CD4-positive, CD25-positive, alpha-beta regulatory T cell (primary cell): Measurements from ENCODE around the gene CACNA2D1. TPM values are rescaled to one million over a fixed set of nuclear protein-coding genes. Genes with fewer than 3 reads are reported as not detected.
"Not testable (repeated sequence)": the region's sequence is repeated elsewhere in the genome, so short reads cannot be mapped to it uniquely, and the experiment has no call there.

Source experiments
- ATAC-seq, 2 donors: fragments of 150-1000 bp; cut with Tn5 transposase; one replicate each; pipeline ENCODE4 v1.10.0; 2021; ENCODE audit warnings: low read depth in 2 of 2, moderate number of reproducible peaks in 2 of 2, moderate library complexity in 1 of 2
- DNase-seq, 3 donors: peaks; one replicate each; pipeline versions ENCODE4 v3.0.0 to v3.0.0-alpha.2; 2012 to 2022; ENCODE audit warnings: mixed read lengths in 1 of 3
- H3K27ac ChIP-seq: one replicate; pipeline ENCODE4 v1.7.0; 2013; ENCODE audit warnings: mild to moderate bottlenecking, low read length; ENCODE audit not compliant: insufficient read depth, poor library complexity, severe bottlenecking
- H3K27me3 ChIP-seq: one replicate; pipeline ENCODE4 v1.7.0; 2013; ENCODE audit warnings: low read length; ENCODE audit not compliant: control insufficient read depth, insufficient read depth
- H3K36me3 ChIP-seq: one replicate; pipeline ENCODE4 v1.7.0; 2013; ENCODE audit warnings: mild to moderate bottlenecking, low read length, moderate library complexity; ENCODE audit not compliant: control insufficient read depth, insufficient read depth
- H3K4me1 ChIP-seq: 2 replicates; pipeline ENCODE4 v1.7.0; 2013; ENCODE audit warnings: mild to moderate bottlenecking, low read length; ENCODE audit not compliant: insufficient read depth, control insufficient read depth, poor library complexity, severe bottlenecking
- H3K4me3 ChIP-seq: one replicate; pipeline ENCODE4 v1.7.0; 2013; ENCODE audit warnings: low read depth, mild to moderate bottlenecking, low read length, moderate library complexity
- H3K9me3 ChIP-seq, 2 experiments: 1 replicate in 1 of 2; 2 replicates in 1 of 2; pipeline ENCODE4 v1.7.0; 2013; ENCODE audit warnings: low read length in 2 of 2, mild to moderate bottlenecking in 1 of 2, moderate library complexity in 1 of 2; ENCODE audit not compliant: control insufficient read depth in 2 of 2
- H3K27ac Mint-ChIP-seq, 3 donors: one replicate each; pipeline ENCODE4 v1.8.0; 2020 to 2022; ENCODE audit warnings: mild to moderate bottlenecking in 3 of 3, mixed read lengths in 3 of 3, moderate library complexity in 2 of 3
- H3K27me3 Mint-ChIP-seq: one replicate; pipeline ENCODE4 v1.8.0; 2022; ENCODE audit warnings: mild to moderate bottlenecking, mixed read lengths
- H3K36me3 Mint-ChIP-seq: one replicate; pipeline ENCODE4 v1.8.0; 2020; ENCODE audit warnings: mixed read lengths
- H3K4me1 Mint-ChIP-seq, 4 donors: one replicate each; pipeline ENCODE4 v1.8.0; 2020 to 2022; ENCODE audit warnings: mixed read lengths in 4 of 4, mild to moderate bottlenecking in 1 of 4
- H3K4me3 Mint-ChIP-seq, 4 donors: one replicate each; pipeline ENCODE4 v1.8.0; 2020 to 2022; ENCODE audit warnings: mild to moderate bottlenecking in 4 of 4, mixed read lengths in 4 of 4, moderate library complexity in 3 of 4
- H3K9me3 Mint-ChIP-seq, 7 donors: one replicate each; pipeline ENCODE4 v1.8.0; 2020 to 2022; ENCODE audit warnings: mixed read lengths in 7 of 7, mild to moderate bottlenecking in 3 of 7, moderate library complexity in 2 of 7
- polyA plus RNA-seq, 4 donors: library from polyadenylated mRNA; unstranded; fragments of 300-500 nt; fragmentation: Illumina TruSeq; gene quantifications; one replicate each; pipeline ENCODE4 v1.2.3, GENCODE V29; 2021
- total RNA-seq: library from RNA; stranded (reverse); gene quantifications from one replicate; pipeline ENCODE4 v1.2.3, GENCODE V29; 2022

The CACNA2D1 gene
- total and polyA plus RNA-seq, 5 donors from 2014 or later = not detected

- H3K4me1 ChIP-seq, H3K27me3 ChIP-seq, H3K27me3 Mint-ChIP-seq, H3K4me3 Mint-ChIP-seq, H3K4me3 ChIP-seq, H3K36me3 Mint-ChIP-seq, H3K9me3 ChIP-seq, H3K27ac Mint-ChIP-seq, H3K4me1 Mint-ChIP-seq, H3K27ac ChIP-seq, H3K36me3 ChIP-seq, ATAC-seq, H3K9me3 Mint-ChIP-seq, DNase-seq: not testable (repeated sequence)
These were observed 10.8 kb downstream of the CACNA2D1 start for GRCh38 chr7:82432743-82433142.

- no peak for ATAC-seq
- Histone ChIP-seq H3K27me3 (no peaks in the 10 kb centered on the region), H3K36me3 (no peaks in the 10 kb centered on the region), H3K27ac (no peak overlapping the region), H3K9me3 (peaks cover 0 to 2% of the 10 kb centered on the region in 2 experiments), H3K4me1 (no peaks in the 10 kb centered on the region), H3K4me3 (no peak overlapping the region)
- H3K9me3 Mint-ChIP-seq = peaks cover 1 to 9% (median 4%) of the 10 kb centered on the region in 7 donors
- no peak overlapping the region for H3K27ac Mint-ChIP-seq
- no peaks in the 10 kb centered on the region for H3K27me3 Mint-ChIP-seq
- H3K36me3 Mint-ChIP-seq = no peaks in the 10 kb centered on the region
- no peak for DNase-seq
- no peak overlapping the region for H3K4me3 Mint-ChIP-seq
- no peaks in the 10 kb centered on the region for H3K4me1 Mint-ChIP-seq
These were observed 12.8 kb downstream of the CACNA2D1 start for GRCh38 chr7:82430500-82431465.

GRCh38 chr7:82429408-82429807, 14.2 kb downstream of the CACNA2D1 start:
- H3K27me3 ChIP-seq = no peaks in the 10 kb centered on the region
- DNase-seq (no peak), ATAC-seq (no peak)
- Mint-ChIP-seq H3K9me3 (peaks cover 1 to 9% (median 4%) of the 10 kb centered on the region in 7 donors), H3K36me3 (no peaks in the 10 kb centered on the region), H3K4me1 (no peaks in the 10 kb centered on the region), H3K4me3 (no peak overlapping the region), H3K27ac (no peak overlapping the region), H3K27me3 (no peaks in the 10 kb centered on the region)
- no peak overlapping the region for H3K4me3 ChIP-seq
- no peaks in the 10 kb centered on the region for H3K36me3 ChIP-seq
- peaks cover 0 to 2% of the 10 kb centered on the region in 2 experiments for H3K9me3 ChIP-seq
- no peak overlapping the region for H3K27ac ChIP-seq
- H3K4me1 ChIP-seq = no peaks in the 10 kb centered on the region

DNA sequence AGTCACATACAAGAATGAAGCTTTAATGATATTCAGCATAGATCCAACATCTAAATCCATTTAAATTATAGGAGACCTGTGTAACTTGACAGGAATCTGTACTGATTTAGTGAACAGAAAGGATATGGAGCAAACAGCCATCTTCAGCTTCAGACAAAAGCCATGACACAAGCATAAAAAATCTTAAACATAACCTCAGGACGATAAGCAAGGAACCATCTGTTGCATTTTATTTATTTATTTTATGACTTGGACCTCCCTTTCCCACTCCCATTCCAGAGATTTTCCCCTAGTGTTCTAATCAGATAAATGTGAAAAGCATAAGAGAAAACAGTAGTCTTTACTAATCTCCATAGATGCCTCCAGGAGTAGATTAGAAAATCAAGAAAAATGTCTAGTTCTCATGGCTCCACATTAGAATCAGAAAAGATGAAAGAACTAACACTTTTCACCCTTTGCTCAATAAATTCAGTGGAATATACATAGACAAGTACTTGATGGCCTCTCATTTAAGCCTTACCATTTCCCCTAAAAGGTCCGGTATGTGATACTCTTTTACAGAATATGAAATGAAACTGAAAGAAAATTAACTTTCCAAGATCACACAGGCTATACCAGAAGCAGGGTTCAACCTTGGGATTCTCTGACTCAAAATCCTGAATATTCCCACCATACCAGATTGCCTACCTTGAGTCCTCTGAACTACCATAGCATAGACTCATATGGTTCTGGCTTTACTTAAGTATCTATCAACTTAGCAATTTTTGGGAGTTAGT, 15.2 kb downstream of the CACNA2D1 start:
- peaks cover 0 to 2% of the 10 kb centered on the region in 2 experiments for H3K9me3 ChIP-seq
- no peaks in the 10 kb centered on the region for H3K4me1 Mint-ChIP-seq
- no peak overlapping the region for H3K27ac Mint-ChIP-seq
- H3K9me3 Mint-ChIP-seq = peaks cover 1 to 9% (median 4%) of the 10 kb centered on the region in 7 donors
- DNase-seq (no peak), ATAC-seq (no peak)
- no peaks in the 10 kb centered on the region for H3K36me3 ChIP-seq
- no peak overlapping the region for H3K27ac ChIP-seq
- no peaks in the 10 kb centered on the region for H3K27me3 ChIP-seq
- no peaks in the 10 kb centered on the region for H3K4me1 ChIP-seq
- H3K27me3 Mint-ChIP-seq = no peaks in the 10 kb centered on the region
- H3K36me3 Mint-ChIP-seq = no peaks in the 10 kb centered on the region
- no peak overlapping the region for H3K4me3 ChIP-seq
- H3K4me3 Mint-ChIP-seq = no peak overlapping the region

DNA sequence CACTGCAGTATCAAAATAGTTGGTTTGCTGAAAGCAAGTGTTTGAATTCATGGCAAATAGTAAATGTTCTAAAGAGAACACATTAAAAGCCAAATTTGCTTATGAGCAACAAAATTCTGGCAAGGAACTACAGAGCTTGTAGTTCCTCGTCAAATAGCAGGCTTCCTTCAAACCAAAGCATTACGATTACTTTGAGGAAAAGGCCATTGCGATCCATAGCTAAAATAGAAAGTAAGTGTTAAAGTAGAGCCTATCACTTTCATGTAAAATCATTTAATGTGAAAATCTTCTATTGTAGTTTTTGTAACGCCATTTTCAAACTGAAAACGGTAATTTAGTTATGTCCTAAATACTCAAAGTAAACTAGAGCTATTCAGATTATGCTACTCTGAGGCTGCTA, 20.1 kb downstream of the CACNA2D1 start:
- no peak for DNase-seq
- no peaks in the 10 kb centered on the region for H3K4me1 ChIP-seq
- H3K9me3 ChIP-seq = peaks cover 0 to 2% of the 10 kb centered on the region in 2 experiments
- no peak overlapping the region for H3K27ac Mint-ChIP-seq
- no peaks in the 10 kb centered on the region for H3K36me3 Mint-ChIP-seq
- H3K4me1 Mint-ChIP-seq = no peaks in the 10 kb centered on the region
- H3K4me3 Mint-ChIP-seq = no peak overlapping the region
- H3K27me3 Mint-ChIP-seq = no peaks in the 10 kb centered on the region
- H3K36me3 ChIP-seq = no peaks in the 10 kb centered on the region
- H3K27me3 ChIP-seq = no peaks in the 10 kb centered on the region
- no peak for ATAC-seq
- H3K27ac ChIP-seq = no peak overlapping the region
- H3K4me3 ChIP-seq = no peak overlapping the region
- peaks cover 0 to 15% (median 3%) of the 10 kb centered on the region in 7 donors for H3K9me3 Mint-ChIP-seq

DNA sequence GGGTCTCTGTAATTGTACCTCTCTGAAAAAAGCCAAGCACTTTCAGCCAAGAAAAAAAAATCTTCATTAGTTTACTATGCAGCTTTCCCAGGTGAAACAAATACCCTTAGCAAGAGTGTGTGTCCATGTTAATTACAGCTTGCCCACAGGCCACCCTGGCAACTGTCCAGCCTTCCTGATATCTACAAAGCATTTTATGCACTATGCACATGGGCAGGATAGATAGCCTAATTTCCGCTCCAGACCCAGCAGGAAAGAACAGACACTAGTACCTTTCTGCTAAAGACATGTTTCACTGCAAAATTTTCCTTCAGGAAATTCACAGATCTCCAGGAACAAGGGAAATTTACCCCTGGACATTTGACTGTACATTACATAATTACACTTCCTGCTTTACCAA, 24.4 kb downstream of the CACNA2D1 start:
- H3K27ac Mint-ChIP-seq = no peak overlapping the region
- peaks cover 2% of the 10 kb centered on the region for H3K36me3 Mint-ChIP-seq
- H3K4me1 ChIP-seq = no peaks in the 10 kb centered on the region
- no peak for DNase-seq
- no peaks in the 10 kb centered on the region for H3K27me3 ChIP-seq
- no peak overlapping the region for H3K4me3 ChIP-seq
- no peak overlapping the region for H3K4me3 Mint-ChIP-seq
- no peaks in the 10 kb centered on the region for H3K27me3 Mint-ChIP-seq
- no peak overlapping the region for H3K27ac ChIP-seq
- H3K9me3 Mint-ChIP-seq = peaks cover 0 to 22% (median 2%) of the 10 kb centered on the region in 7 donors
- no peak for ATAC-seq
- H3K4me1 Mint-ChIP-seq = no peaks in the 10 kb centered on the region
- no peaks in the 10 kb centered on the region for H3K36me3 ChIP-seq
- peaks cover 0 to 5% of the 10 kb centered on the region in 2 experiments for H3K9me3 ChIP-seq

GRCh38 chr7:82417898-82418297, 25.7 kb downstream of the CACNA2D1 start:
- Mint-ChIP-seq H3K36me3 (peaks cover 2% of the 10 kb centered on the region), H3K9me3 (peaks cover 0 to 25% (median 3%) of the 10 kb centered on the region in 7 donors), H3K4me3 (no peak overlapping the region), H3K27ac (no peak overlapping the region), H3K27me3 (no peaks in the 10 kb centered on the region), H3K4me1 (no peaks in the 10 kb centered on the region)
- H3K9me3 ChIP-seq = peaks cover 0 to 5% of the 10 kb centered on the region in 2 experiments
- H3K4me3 ChIP-seq = no peak overlapping the region
- no peaks in the 10 kb centered on the region for H3K4me1 ChIP-seq
- H3K27ac ChIP-seq = no peak overlapping the region
- no peak for DNase-seq
- H3K27me3 ChIP-seq = no peaks in the 10 kb centered on the region
- no peak for ATAC-seq
- no peaks in the 10 kb centered on the region for H3K36me3 ChIP-seq
